Neural cell (in vitro differentiated cells): ENCODE data around the gene HCST.

Experiments
- EP300 ChIP-seq: fragments of 450-650 bp; conservative IDR thresholded peaks from 2 replicates; pipeline ENCODE4 v1.6.1; 2014; ENCODE audit warnings: antibody characterized with exemption, mild to moderate bottlenecking, moderate library complexity; ENCODE audit not compliant: poor library complexity, severe bottlenecking
- EZH2 ChIP-seq: fragments of 200-600, 300-800 bp; shearing (Covaris generic), sonication (generic); IDR thresholded peaks from 2 replicates; pipeline ENCODE4 v1.6.1; 2014; ENCODE audit warnings: antibody characterized with exemption, low read length, borderline replicate concordance, mild to moderate bottlenecking; ENCODE audit not compliant: insufficient read depth, poor library complexity, severe bottlenecking
- MXI1 ChIP-seq: fragments of 450-650 bp; conservative IDR thresholded peaks from 2 replicates; pipeline ENCODE4 v1.6.1; 2014; ENCODE audit warnings: antibody characterized with exemption, mild to moderate bottlenecking; ENCODE audit not compliant: poor library complexity, severe bottlenecking
- POLR2AphosphoS5 ChIP-seq: IDR thresholded peaks from 2 replicates; pipeline ENCODE4 v1.6.1; 2012
- RAD21 ChIP-seq: fragments of 450-650 bp; conservative IDR thresholded peaks from 2 replicates; pipeline ENCODE4 v1.6.1; 2014; ENCODE audit warnings: antibody characterized with exemption, mild to moderate bottlenecking, moderate library complexity
- REST ChIP-seq: IDR thresholded peaks from 2 replicates; pipeline ENCODE4 v1.6.1; 2012; ENCODE audit warnings: borderline replicate concordance
- SMC3 ChIP-seq: fragments of 450-650 bp; conservative IDR thresholded peaks from 2 replicates; pipeline ENCODE4 v1.6.1; 2014; ENCODE audit warnings: antibody characterized with exemption, mild to moderate bottlenecking, moderate library complexity; ENCODE audit not compliant: poor library complexity
- TAF1 ChIP-seq: IDR thresholded peaks from 2 replicates; pipeline ENCODE4 v1.6.1; 2012; ENCODE audit warnings: low read depth
- TF ChIP-seq, protein P1 (sequence below): fragments of 450-650 bp; IDR thresholded peaks from 2 replicates; pipeline ENCODE4 v1.5.1; 2014; ENCODE audit warnings: antibody characterized with exemption, mild to moderate bottlenecking, moderate library complexity; ENCODE audit not compliant: poor library complexity, severe bottlenecking

GRCh38 chr19:35901055-35901644 is 1.2 kb upstream of the HCST start:
- TF ChIP-seq, protein P1, sequence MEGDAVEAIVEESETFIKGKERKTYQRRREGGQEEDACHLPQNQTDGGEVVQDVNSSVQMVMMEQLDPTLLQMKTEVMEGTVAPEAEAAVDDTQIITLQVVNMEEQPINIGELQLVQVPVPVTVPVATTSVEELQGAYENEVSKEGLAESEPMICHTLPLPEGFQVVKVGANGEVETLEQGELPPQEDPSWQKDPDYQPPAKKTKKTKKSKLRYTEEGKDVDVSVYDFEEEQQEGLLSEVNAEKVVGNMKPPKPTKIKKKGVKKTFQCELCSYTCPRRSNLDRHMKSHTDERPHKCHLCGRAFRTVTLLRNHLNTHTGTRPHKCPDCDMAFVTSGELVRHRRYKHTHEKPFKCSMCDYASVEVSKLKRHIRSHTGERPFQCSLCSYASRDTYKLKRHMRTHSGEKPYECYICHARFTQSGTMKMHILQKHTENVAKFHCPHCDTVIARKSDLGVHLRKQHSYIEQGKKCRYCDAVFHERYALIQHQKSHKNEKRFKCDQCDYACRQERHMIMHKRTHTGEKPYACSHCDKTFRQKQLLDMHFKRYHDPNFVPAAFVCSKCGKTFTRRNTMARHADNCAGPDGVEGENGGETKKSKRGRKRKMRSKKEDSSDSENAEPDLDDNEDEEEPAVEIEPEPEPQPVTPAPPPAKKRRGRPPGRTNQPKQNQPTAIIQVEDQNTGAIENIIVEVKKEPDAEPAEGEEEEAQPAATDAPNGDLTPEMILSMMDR: no peak
- TF ChIP-seq REST: no peak
- no peak for TF ChIP-seq SMC3
- no peak for TF ChIP-seq EP300
- TF ChIP-seq TAF1: no peak
- TF ChIP-seq POLR2AphosphoS5: no peak
- no peak for TF ChIP-seq EZH2
- TF ChIP-seq MXI1: no peak
- TF ChIP-seq RAD21: no peak
